CD4-positive, alpha-beta T cell treated with Interleukin-12 subunit alpha and Interleukin-12 subunit beta, for 1 hour (primary cell): ENCODE results near the gene CMSS1.

ENCODE experiments used
- DNase-seq: peaks from one replicate; pipeline ENCODE4 v3.0.0-alpha.2; 2020

The CMSS1 gene

GRCh38 chr3:99965681-99966408 lies 148.2 kb downstream of the CMSS1 start:
- no peak for DNase-seq

DNA sequence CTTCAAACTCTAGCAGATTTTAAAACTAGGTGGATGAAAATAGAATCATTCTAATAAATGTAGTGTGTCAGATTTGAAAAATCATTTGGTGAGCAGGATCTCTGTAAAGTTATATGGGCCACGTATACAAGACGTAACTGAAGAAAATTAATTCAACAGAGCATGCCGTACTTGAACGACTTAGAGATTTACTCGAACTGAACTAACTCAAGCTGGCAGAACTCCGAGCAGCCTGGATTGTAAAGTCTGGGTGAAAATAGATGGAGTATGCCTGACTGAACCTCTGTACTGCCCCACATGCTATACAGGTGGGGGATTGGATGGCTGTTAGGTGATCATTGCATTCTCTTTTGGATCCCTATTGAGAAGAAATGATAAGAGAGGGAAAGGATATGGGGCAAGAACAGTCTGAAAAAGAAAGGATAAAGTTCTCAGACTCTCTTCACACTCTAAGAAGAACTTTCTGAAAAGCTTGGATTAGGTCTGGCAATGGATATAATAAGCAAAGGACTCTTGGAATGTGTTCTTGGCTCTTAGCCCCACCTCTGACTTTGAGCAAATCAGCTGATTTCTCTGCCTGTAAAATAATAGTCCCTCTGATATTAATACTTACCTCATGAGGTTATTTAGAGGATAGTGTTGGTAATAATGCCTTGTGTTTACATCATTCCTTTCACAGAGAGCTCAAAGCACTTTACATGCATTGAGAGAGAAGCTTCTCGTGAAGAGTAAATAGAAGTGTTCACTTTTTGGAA lies 149.2 kb downstream of the CMSS1 start:
- no peak for DNase-seq

GRCh38 chr3:99967796-99968195 lies 150.1 kb downstream of the CMSS1 start:
- DNase-seq, result no peak

GRCh38 chr3:99969136-99969535 lies 151.5 kb downstream of the CMSS1 start:
- no peak for DNase-seq

GRCh38 chr3:99970198-99970597 lies 152.5 kb downstream of the CMSS1 start:
- no peak for DNase-seq

- DNase-seq, result no peak
These were observed 154.1 kb downstream of the CMSS1 start for GRCh38 chr3:99971761-99972160.

GRCh38 chr3:99972380-99973104 lies 154.9 kb downstream of the CMSS1 start:
- DNase-seq, result no peak

GRCh38 chr3:99974989-99975388 lies 157.3 kb downstream of the CMSS1 start:
- DNase-seq, result no peak

DNA sequence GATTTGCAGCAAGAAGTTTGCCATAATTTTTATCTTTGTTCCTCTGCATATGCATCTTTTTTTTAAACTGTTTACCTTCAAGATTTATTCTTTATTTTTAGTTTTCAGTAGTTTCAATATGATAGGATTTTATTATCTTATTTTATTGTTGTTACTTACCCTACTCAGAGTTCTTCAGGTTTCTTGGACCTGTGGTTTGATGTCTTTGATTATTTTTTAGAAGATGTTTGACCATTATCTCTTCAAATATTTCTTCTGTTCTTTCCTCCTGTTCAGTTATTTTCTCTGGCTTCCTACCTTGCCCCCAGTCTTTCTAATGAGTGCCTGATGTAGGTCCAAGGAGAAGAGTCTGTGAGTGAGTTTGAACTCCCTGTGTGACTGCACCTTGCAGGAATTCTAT lies 158.9 kb downstream of the CMSS1 start:
- no peak for DNase-seq

GRCh38 chr3:99978221-99978620 lies 160.6 kb downstream of the CMSS1 start:
- DNase-seq, result no peak

- DNase-seq, result no peak
These were observed 162.9 kb downstream of the CMSS1 start for GRCh38 chr3:99980606-99981005.

DNA sequence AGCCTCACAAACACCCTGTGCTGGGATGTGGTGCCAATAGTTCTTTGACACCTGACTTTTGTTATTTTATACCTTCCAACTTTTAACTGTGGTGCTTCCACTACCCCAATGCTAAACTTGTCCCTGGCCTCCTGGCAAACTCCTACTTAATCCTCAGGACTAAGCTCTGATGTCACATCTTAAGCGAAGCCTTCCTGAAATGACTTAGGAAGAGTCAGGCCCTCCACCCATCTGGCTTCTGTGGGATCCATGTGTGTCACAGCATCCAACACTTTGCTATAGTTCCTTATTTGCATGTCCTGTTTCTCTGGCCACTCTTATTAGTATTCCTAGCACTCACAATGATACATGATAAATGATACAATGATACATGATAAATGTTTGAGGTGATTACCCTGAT lies 163.5 kb downstream of the CMSS1 start:
- DNase-seq, result no peak

- DNase-seq, result no peak
These were observed 165.0 kb downstream of the CMSS1 start for GRCh38 chr3:99982650-99983049.

DNA sequence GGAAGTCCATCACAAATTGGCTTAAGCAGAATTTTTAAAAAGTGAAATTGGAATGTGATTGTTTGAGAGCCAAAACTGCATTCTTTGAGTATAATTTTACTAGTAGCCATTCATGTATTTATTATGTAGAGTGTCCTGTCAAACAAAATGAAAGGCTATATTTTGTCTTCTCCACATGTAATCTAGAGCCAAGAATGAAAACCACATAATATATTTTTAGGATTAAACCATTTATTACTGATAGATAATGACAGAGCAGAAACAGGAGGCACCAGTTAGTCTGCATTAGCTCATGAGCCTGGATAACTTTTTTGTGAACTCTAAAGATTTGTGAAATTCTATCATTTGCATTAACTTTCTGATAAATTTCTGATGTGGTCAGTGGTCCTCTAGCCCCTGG lies 166.5 kb downstream of the CMSS1 start:
- no peak for DNase-seq

DNA sequence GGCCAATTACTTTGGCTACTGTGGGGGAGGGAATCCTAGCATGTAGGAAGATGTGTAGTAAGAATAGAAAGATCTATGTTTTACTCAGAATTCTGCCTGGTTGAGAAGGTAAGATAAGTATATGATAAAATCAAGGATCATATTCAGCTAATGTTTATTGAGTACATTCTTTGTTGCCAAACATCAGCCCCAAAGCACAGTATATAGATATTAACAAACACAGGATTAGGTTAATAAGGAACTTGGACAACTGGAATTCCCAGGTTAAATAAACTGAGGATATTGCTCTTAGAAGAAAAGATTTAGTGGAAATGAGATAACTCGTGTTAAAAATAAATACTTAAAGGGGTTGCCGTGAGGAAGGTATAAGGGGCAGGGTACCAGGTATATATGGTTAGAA lies 167.0 kb downstream of the CMSS1 start:
- no peak for DNase-seq

DNA sequence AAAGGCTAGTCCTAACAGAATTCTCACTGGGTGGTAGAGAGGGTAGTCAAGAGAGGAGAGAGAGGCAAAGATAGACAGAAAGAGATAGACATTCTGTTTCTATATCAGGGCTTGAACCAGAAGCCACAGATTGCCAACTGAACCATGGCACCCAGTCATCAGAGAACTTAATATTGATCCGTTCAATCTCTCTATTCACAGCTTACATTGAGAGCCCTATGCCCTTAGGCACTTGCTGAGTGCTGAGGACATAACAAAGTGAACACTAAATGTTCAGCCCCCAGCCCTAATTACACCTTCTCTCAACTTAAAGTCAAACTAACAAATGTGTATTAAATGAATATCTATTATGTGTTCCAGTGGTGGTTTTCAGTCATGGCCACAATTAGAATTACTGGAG lies 172.5 kb downstream of the CMSS1 start:
- DNase-seq, result no peak

GRCh38 chr3:99997293-99997692 lies 179.6 kb downstream of the CMSS1 start:
- no peak for DNase-seq

DNA sequence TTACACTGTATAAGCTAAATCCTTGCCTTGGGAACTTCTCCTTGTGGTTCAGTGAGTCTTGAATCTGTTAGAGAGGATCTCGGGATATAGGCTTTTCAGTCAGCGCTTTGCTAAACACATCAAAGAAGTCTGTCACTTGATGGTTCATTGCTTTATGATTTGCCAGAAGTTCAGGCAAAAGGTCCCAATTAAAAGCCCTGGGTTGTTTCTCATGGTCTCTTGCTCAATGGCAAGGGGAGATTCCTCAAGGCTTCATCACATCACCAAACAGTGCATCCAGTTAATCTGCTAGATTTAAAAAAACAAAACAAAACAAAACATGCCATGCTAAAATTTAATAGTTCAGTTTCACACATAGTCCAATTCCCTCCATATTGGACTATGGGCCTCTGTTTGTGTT lies 181.9 kb downstream of the CMSS1 start:
- DNase-seq, result no peak

DNA sequence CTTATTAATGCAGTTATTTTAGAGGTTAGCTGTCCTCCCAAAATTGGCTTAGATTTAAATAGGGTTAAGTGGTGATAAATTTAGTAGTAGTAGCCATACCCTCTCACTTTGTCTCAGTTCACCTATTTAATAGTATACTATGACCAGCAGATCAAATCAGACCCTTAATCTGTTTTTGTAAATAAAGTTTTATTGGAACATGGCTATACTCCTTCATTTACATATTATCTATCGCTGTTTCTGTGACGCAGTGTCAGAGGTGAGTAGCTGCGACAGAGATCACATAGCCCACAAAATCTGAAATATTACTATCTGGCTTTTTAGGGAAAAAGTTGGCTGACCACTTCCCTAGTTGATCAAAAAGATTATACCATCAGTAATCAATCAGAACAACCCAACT lies 183.4 kb downstream of the CMSS1 start:
- no peak for DNase-seq

GRCh38 chr3:100001526-100002270 lies 184.0 kb downstream of the CMSS1 start:
- DNase-seq, result no peak

DNA sequence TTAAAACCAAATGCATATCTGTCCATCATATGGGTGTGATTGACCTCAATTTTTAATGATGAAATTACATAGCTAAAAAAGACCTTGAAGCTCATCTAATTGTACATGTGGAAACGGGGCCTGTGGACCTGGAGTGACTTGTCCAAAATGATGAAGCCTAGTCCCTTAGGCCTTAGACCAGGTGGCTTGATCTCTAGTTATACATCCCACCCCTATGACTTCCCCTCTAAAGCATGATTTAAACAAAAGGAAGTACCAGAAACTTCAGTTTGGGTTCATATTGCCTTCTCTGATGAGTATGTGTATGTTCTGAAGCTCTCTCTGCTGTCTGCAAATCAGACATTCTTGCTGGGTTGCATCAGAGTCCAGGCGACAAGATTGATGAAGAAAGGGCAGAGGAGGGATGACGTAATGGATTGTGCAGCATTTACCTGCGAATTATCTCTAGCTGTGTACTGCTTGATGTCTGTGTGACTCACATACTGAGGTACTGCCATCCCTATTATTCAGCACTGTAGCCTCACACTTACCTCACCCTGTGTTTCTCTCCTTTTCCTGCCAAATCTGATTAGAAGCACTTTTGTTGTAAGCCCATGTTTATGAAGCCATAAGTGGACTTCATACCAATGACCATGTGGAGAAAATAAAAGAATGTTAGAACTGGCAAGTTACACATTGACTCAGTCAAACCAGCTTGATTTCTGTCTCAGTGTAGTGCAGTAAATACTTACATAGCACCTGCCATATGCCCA lies 185.1 kb downstream of the CMSS1 start:
- DNase-seq, result no peak
